Uterus (tissue), 2 donors: ENCODE measurements around the gene CCZ1.
"Not testable (repeated sequence)": the region's sequence is repeated elsewhere in the genome, so short reads cannot be mapped to it uniquely, and the experiment has no call there.

Experiments used
- CTCF ChIP-seq, 4 experiments: fragments of 200-600 bp in 2 of 4; fragments of 450-650 bp in 2 of 4; sonication (generic) in 2 of 4; IDR thresholded peaks; one replicate each; pipeline ENCODE4 v1.5.1; 2016 to 2019; ENCODE audit warnings: antibody characterized with exemption in 4 of 4, mild to moderate bottlenecking in 2 of 4, moderate library complexity in 1 of 4
- POLR2A ChIP-seq, 2 donors: fragments of 450-650 bp; IDR thresholded peaks; one replicate each; pipeline ENCODE4 v1.6.1; 2016; ENCODE audit warnings: antibody characterized with exemption in 2 of 2, mild to moderate bottlenecking in 1 of 2, moderate library complexity in 1 of 2

GRCh38 chr7:5926263-5926870, 27.8 kb downstream of the CCZ1 start:
- TF ChIP-seq CTCF, POLR2A (IDR thresholded peaks at IDR 0.05): not testable (repeated sequence)
